GM19397 (cell line): ENCODE results near the gene IRF3.
"Not testable (repeated sequence)": the region's sequence is repeated elsewhere in the genome, so short reads cannot be mapped to it uniquely, and the experiment has no call there.

Experiments
- ATAC-seq: cut with Tn5 transposase; IDR thresholded peaks from one replicate; pipeline ENCODE4 v1.9.1; 2021; ENCODE audit warnings: mild to moderate bottlenecking, moderate library complexity; ENCODE audit not compliant: unreplicated experiment

IRF3 gene

GRCh38 chr19:49651820-49652550 lies 13.7 kb downstream of the IRF3 start:
- no peak for ATAC-seq

GRCh38 chr19:49651029-49651819 lies 14.4 kb downstream of the IRF3 start:
- no peak for ATAC-seq

GRCh38 chr19:49646586-49646985 lies 19.1 kb downstream of the IRF3 start:
- ATAC-seq: no peak

- ATAC-seq: no peak
Measured at GRCh38 chr19:49645995-49646394, 19.7 kb downstream of the IRF3 start.

GRCh38 chr19:49645592-49645991 lies 20.1 kb downstream of the IRF3 start:
- no peak for ATAC-seq

GRCh38 chr19:49643466-49643865 lies 22.2 kb downstream of the IRF3 start:
- no peak for ATAC-seq

GRCh38 chr19:49642492-49643035 lies 23.1 kb downstream of the IRF3 start:
- ATAC-seq: no peak

GRCh38 chr19:49641688-49642491 lies 23.8 kb downstream of the IRF3 start, which contains the start of gene SCAF1:
Gene SCAF1 (plus strand): TSS chr19:49642209. CDS start chr19:49645027, 2,818 bp downstream.
- ATAC-seq: peak; percentile 62

- ATAC-seq: peak; percentile 48
Measured at GRCh38 chr19:49640113-49640898, 25.4 kb downstream of the IRF3 start, which contains the start of gene RRAS. Gene RRAS (minus strand): TSS chr19:49640143. CDS start chr19:49640098, 45 bp downstream.

GRCh38 chr19:49639401-49640112 lies 26.1 kb downstream of the IRF3 start:
- ATAC-seq: no peak

- ATAC-seq: no peak
Measured at GRCh38 chr19:49637821-49638738, 27.6 kb downstream of the IRF3 start.

GRCh38 chr19:49636233-49636932 lies 29.3 kb downstream of the IRF3 start:
- no peak for ATAC-seq

GRCh38 chr19:49635530-49636232 lies 30.0 kb downstream of the IRF3 start:
- no peak for ATAC-seq

- not testable (repeated sequence) for ATAC-seq
Measured at GRCh38 chr19:49633273-49633672, 32.4 kb downstream of the IRF3 start.

GRCh38 chr19:49632576-49632975 lies 33.1 kb downstream of the IRF3 start:
- ATAC-seq: no peak

GRCh38 chr19:49631610-49632192 lies 34.0 kb downstream of the IRF3 start:
- ATAC-seq: no peak
